Islet precursor cell (in vitro differentiated cells): ENCODE data around the gene LPCAT1.
A peak's percentile ranks its signal among the peaks of the same experiment; 100 is the strongest.
"Not testable (repeated sequence)": the region's sequence is repeated elsewhere in the genome, so short reads cannot be mapped to it uniquely, and the experiment has no call there.

Experiments used
- DNase-seq: peaks from one replicate; pipeline ENCODE4 v3.0.0-alpha.2; 2018

Gene LPCAT1

GRCh38 chr5:1476181-1476966, 47.4 kb downstream of the LPCAT1 start:
- no peak for DNase-seq

- not testable (repeated sequence) for DNase-seq
Measured at GRCh38 chr5:1475544-1475900, 48.2 kb downstream of the LPCAT1 start.

GRCh38 chr5:1474866-1475543, 48.8 kb downstream of the LPCAT1 start:
- DNase-seq, result no peak

- DNase-seq, result no peak
Measured at GRCh38 chr5:1474183-1474839, 49.4 kb downstream of the LPCAT1 start.

GRCh38 chr5:1473746-1474145, 50.0 kb downstream of the LPCAT1 start:
- DNase-seq, result no peak

GRCh38 chr5:1472964-1473628, 50.7 kb downstream of the LPCAT1 start:
- no peak for DNase-seq

GRCh38 chr5:1471997-1472963, 51.5 kb downstream of the LPCAT1 start:
- DNase-seq, result no peak

GRCh38 chr5:1471240-1471853, 52.4 kb downstream of the LPCAT1 start:
- no peak for DNase-seq

- DNase-seq, result no peak
Measured at GRCh38 chr5:1470762-1471211, 53.0 kb downstream of the LPCAT1 start.

GRCh38 chr5:1468629-1469527, 54.9 kb downstream of the LPCAT1 start:
- DNase-seq, result no peak

- peak; percentile 56 for DNase-seq
Measured at GRCh38 chr5:1468247-1468612, 55.5 kb downstream of the LPCAT1 start.

- no peak for DNase-seq
Measured at GRCh38 chr5:1467341-1468246, 56.2 kb downstream of the LPCAT1 start.

GRCh38 chr5:1466631-1467265, 57.0 kb downstream of the LPCAT1 start:
- DNase-seq, result peak; percentile 34

- no peak for DNase-seq
Measured at GRCh38 chr5:1465966-1466471, 57.7 kb downstream of the LPCAT1 start.

GRCh38 chr5:1465117-1465516, 58.6 kb downstream of the LPCAT1 start:
- no peak for DNase-seq

- no peak for DNase-seq
Measured at GRCh38 chr5:1464511-1464910, 59.2 kb downstream of the LPCAT1 start.

GRCh38 chr5:1464096-1464446, 59.7 kb downstream of the LPCAT1 start:
- no peak for DNase-seq

- DNase-seq, result no peak
Measured at GRCh38 chr5:1463326-1464095, 60.2 kb downstream of the LPCAT1 start.
